LNCAP (cell line): ENCODE data around the gene MIGA2.

Source experiments
- TF ChIP-seq, protein P1 (sequence below): fragments of 450-650 bp; IDR thresholded peaks from 2 replicates; pipeline ENCODE4 v1.5.1; 2017; ENCODE audit warnings: mild to moderate bottlenecking

Gene MIGA2

DNA sequence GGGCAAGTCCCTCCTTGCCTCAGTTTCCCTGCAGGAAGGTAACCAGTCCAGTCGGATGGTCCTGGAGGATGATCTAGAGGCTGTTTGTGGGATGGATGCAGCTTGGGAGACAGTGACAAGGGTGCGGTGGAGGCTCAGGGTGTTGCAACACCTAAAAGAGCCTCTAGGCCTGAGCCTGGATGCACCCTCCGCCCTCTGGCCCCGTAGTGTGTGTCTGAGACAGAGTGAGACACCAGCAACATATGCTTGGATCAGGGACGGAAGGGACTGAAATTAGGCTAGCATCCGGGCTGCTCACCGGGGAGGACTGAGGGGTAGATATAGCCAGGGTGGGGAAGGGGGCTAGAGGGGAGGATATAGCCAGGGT lies 73.1 kb downstream of the MIGA2 start:
- TF ChIP-seq, protein P1, sequence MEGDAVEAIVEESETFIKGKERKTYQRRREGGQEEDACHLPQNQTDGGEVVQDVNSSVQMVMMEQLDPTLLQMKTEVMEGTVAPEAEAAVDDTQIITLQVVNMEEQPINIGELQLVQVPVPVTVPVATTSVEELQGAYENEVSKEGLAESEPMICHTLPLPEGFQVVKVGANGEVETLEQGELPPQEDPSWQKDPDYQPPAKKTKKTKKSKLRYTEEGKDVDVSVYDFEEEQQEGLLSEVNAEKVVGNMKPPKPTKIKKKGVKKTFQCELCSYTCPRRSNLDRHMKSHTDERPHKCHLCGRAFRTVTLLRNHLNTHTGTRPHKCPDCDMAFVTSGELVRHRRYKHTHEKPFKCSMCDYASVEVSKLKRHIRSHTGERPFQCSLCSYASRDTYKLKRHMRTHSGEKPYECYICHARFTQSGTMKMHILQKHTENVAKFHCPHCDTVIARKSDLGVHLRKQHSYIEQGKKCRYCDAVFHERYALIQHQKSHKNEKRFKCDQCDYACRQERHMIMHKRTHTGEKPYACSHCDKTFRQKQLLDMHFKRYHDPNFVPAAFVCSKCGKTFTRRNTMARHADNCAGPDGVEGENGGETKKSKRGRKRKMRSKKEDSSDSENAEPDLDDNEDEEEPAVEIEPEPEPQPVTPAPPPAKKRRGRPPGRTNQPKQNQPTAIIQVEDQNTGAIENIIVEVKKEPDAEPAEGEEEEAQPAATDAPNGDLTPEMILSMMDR: no peak

GRCh38 chr9:129109952-129110739 lies 73.7 kb downstream of the MIGA2 start:
- TF ChIP-seq, protein P1: no peak

GRCh38 chr9:129110740-129111527 lies 74.5 kb downstream of the MIGA2 start, which contains the start of the genes CRAT and PTPA:
Gene CRAT (minus strand): TSS chr9:129110793. CDS start chr9:129110509, 284 bp downstream.
Gene PTPA (plus strand): TSS chr9:129111415. CDS start chr9:129111601, 186 bp downstream.
- TF ChIP-seq, protein P1: no peak

DNA sequence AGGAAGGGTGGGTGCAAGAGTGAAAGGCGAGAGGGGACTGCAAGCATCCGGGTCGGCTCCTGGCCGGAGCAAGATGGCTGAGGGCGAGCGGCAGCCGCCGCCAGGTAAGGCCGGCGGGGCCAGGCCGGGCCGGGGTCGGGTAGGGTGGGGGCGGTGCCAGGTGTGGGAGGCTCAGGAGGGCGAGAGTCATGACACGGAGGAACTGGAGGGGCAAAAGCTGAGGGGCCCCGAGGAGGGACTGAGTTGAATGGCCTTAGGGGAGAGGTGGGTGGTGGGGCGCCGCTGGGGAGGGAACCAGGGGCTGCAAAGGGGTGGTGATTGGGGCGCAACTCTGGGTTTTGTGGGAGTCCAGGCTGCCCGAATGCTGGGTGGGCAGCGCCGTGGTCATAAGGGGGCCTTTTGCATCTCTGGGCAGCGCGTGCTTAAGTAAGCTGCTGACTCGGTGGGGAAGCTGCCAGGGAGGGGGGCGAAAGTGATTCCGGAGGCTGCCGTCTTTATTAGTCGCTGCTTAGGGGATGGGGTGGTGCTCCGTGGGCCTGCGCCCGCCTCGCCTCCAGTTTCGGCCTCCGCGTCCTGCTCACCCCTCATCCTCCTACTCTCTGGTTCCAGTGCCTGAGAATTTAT lies 75.2 kb downstream of the MIGA2 start:
- TF ChIP-seq, protein P1: no peak

DNA sequence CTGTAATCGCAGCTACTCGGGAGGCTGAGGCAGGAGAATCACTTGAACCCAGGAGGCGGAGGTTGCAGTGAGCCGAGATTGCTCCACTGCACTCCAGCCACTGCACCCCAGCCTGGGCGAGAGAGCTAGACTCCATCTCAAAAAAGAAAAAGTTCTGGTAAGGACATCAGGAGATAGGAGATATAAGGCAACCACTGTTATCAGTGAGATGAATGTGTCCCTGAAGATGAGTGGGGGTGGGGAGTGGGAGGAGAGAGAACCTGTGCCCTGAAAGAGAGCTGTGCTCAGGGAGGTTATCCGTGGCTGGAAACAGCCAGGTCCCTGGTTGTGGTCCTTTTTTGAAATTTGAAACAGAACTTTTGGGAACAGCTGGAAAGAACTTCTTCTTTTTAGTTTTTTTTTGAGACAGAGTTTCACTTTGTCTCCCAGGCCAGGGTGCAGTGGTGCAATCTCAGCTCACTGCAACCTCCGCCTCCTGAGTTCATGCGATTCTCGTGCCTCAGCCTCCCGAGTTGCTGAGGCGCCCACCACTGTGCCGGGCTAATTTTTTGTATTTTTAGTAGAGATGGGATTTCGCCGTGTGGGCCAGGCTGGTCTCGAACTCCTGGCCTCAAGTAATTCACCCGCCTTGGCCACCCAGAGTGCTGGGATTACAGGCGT lies 77.3 kb downstream of the MIGA2 start:
- TF ChIP-seq, protein P1: no peak

DNA sequence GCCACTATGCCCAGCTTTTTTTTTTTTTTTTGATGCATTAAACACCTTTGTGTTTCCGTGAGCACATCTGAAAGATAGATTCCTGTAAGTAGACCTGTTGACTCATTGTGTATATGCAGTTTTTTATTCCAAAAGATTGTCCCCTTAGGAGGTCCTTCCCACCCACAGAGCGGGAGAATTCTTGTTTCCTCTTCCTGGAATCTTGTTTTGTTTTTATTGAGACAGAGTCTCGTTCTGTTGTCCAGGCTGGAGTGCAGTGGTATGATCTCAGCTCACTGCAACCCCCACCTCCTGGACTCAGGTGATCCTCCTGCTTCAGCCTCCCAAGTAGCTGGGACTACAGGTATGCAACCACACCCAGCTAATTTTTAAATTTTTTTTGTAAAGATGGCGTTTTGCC lies 82.4 kb downstream of the MIGA2 start:
- TF ChIP-seq, protein P1: no peak

DNA sequence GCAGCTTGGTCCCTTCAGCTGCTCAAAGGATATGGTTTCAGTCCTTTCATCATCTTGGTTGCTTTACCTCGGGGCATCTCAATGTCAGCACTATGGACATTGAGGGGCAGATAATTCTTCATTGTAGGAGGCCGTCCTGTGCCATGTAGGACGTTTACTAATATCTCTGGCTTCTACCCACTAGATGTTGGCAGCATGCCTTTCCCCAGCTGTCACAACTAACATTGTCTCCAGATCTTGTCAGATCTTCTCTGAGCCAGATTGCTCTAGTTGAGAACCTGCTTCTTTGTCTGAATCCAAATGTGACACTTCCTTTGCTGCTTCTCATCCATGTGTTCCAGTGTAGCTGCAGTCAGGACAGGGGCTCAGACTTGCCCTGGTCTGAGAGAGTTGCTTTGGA lies 85.1 kb downstream of the MIGA2 start:
- TF ChIP-seq, protein P1: no peak
